ENCODE data around the gene CRELD1. TPM values are rescaled to one million over a fixed set of nuclear protein-coding genes. Genes with fewer than 3 reads are reported as not detected.

CRELD1 gene
- total and polyA plus RNA-seq, 9 of the 15 experiments (the other 6 are each of a cell fraction or from before 2014, with no cell fraction given) = 3.3 to 25.8 (median 16.5) TPM

GRCh38 chr3:9897408-9898372 is 35.9 kb upstream of the CRELD1 start:
- Histone ChIP-seq H3K4me2 (ENCODE audit: insufficient read depth, low read length) (peak overlapping the region; percentile 46), H3K4me3 (no peak overlapping the region), H3K36me3 (ENCODE audit: control insufficient read depth, insufficient read depth, low read length) (peaks cover 21% of the 10 kb centered on the region), H3K4me1 (replicated peaks in 1 of 2; ENCODE audit: control insufficient read depth in 2 of 2, insufficient read depth in 2 of 2, low read length in 2 of 2) (peaks cover 30 to 38% of the 10 kb centered on the region in 2 experiments), H3K9me3 (replicated peaks; ENCODE audit: control insufficient read depth, insufficient read depth, low read depth, low read length) (no peaks in the 10 kb centered on the region), H4K20me1 (replicated peaks; ENCODE audit: control insufficient read depth, insufficient read depth, low read length) (no peaks in the 10 kb centered on the region), H3K9ac (ENCODE audit: insufficient read depth in 1 of 2, low read depth in 2 of 2, low read length in 2 of 2) (peak overlapping the region in 1 of 2 experiments; percentile 40; a peak in 3 of 4 replicates), H3K9me1 (ENCODE audit: control insufficient read depth, insufficient read depth, low read length) (peaks cover 7% of the 10 kb centered on the region), H3K27me3 (ENCODE audit: control insufficient read depth in 2 of 2, insufficient read depth in 2 of 2, low read length in 2 of 2) (no peaks in the 10 kb centered on the region), H2AFZ (ENCODE audit: low read depth, low read length) (peak overlapping the region; percentile 87), H3K27ac (ENCODE audit: extremely low read depth, low read depth, low read length) (peak overlapping the region; percentile 74), H3K79me2 (ENCODE audit: control insufficient read depth, insufficient read depth, low read length) (peaks cover 14% of the 10 kb centered on the region)
- POLR2A ChIA-PET = interaction anchor here (0.9 to 1.7 kb wide), 4 partner anchors 10 to 34 kb away, joined by 3 to 9 read pairs (median 4); no protein-coding TSS in a partner anchor
- BruUV-seq (replicated peaks) = no TSS peak
- peak; percentile 91 for FAIRE-seq
- peak; percentile 49 to 90 (median 66) for DNase-seq (ENCODE audit: extremely low read depth in 1 of 4, low spot score in 3 of 4)
- ATAC-seq = peak; percentile 84
- in situ Hi-C loops (cut with MboI) = no loop called here
- CTCF ChIA-PET (ENCODE audit: low intra/inter-chr PET ratio) = no interaction called here
- intact Hi-C loops (cut with micrococcal nuclease) = no loop called here
- WGBS (ENCODE audit: insufficient coverage, low coverage, missing lambda C conversion rate) = 15% methylated on average over 4 of the region's 4 CpGs
- TF ChIP-seq TRIM24 (IDR thresholded peaks at IDR 0.05) (0 out of 4 replicates have a peak, but pooled peaks of 1 of the 2 experiments have one; percentile 10), ZNF589 (CRISPR knock-in tag; IDR thresholded peaks at IDR 0.05; ENCODE audit: low read depth) (peak; percentile 81; the same call in 1 of the 2 replicates), MEF2D (tag; conservative IDR thresholded peaks at IDR 0.05; ENCODE audit: low read depth) (peak; percentile 69; the same call in 1 of the 2 replicates), FOXK1 (CRISPR knock-in tag; IDR thresholded peaks at IDR 0.05; ENCODE audit: borderline replicate concordance) (no peak), L3MBTL2 (IDR thresholded peaks at IDR 0.05) (peak; percentile 91), HSF4 (CRISPR knock-in tag; IDR thresholded peaks at IDR 0.05; ENCODE audit: borderline replicate concordance) (no peak), MAFK (IDR thresholded peaks at IDR 0.05; ENCODE audit: low read length) (peak; percentile 16; the same call in 1 of the 2 replicates), ZNF316 (IDR thresholded peaks at IDR 0.05) (no peak), BRF2 (IDR thresholded peaks at IDR 0.05; ENCODE audit: borderline replicate concordance, insufficient read depth, insufficient read length) (no peak), HNRNPK (IDR thresholded peaks at IDR 0.05; ENCODE audit: low read depth, low read length, poor library complexity, severe bottlenecking) (no peak), CREM (IDR thresholded peaks at IDR 0.05; ENCODE audit: low read depth) (peak; percentile 36; the same call in 1 of the 2 replicates), ELF1 (tag; IDR thresholded peaks at IDR 0.05) (peak; percentile 82), GATAD2B (IDR thresholded peaks at IDR 0.05; ENCODE audit: borderline replicate concordance) (no peak), EP300 (IDR thresholded peaks at IDR 0.05; ENCODE audit: low read length) (peak; percentile 42; the same call in 1 of the 2 replicates), ZBTB2 (IDR thresholded peaks at IDR 0.05) (no peak), RAD21 (CRISPR knock-in tag; conservative IDR thresholded peaks at IDR 0.05 in 1 of 2, IDR thresholded peaks at IDR 0.05 in 1 of 2) (0 out of 4 replicates have a peak, but pooled peaks have one; percentile 6 to 8), ZNF232 (CRISPR knock-in tag; IDR thresholded peaks at IDR 0.05) (no peak), OTX1 (CRISPR knock-in tag; IDR thresholded peaks at IDR 0.05) (no peak), ARID1B (IDR thresholded peaks at IDR 0.05) (peak; percentile 45), BRD4 (IDR thresholded peaks at IDR 0.05) (no peak), ARID2 (IDR thresholded peaks at IDR 0.05) (0 out of 2 replicates have a peak, but pooled peaks have one; percentile 21)
